Pulmonary artery endothelial cell (primary cell): Measurements from ENCODE around the gene EPHA3. TPM values are rescaled to one million over a fixed set of nuclear protein-coding genes. Genes with fewer than 3 reads are reported as not detected.

Source experiments
- DNase-seq: peaks from one replicate; pipeline ENCODE4 v3.0.0-alpha.2; 2011; ENCODE audit warnings: low read depth, low spot score
- total RNA-seq: library from RNA; depleted of rRNA; stranded (reverse); fragments of >200 nt; gene quantifications from 2 replicates; pipeline ENCODE4 v1.2.3, GENCODE V29; 2014

Gene EPHA3
- total RNA-seq, 1 donor from 2014 or later = not detected

- no peak for DNase-seq
These were observed 120.2 kb downstream of the EPHA3 start for GRCh38 chr3:89227634-89228033.

- DNase-seq = no peak
These were observed 124.7 kb downstream of the EPHA3 start for GRCh38 chr3:89232155-89232554.

GRCh38 chr3:89234620-89235019, 127.2 kb downstream of the EPHA3 start:
- no peak for DNase-seq

- no peak for DNase-seq
These were observed 131.4 kb downstream of the EPHA3 start for GRCh38 chr3:89238846-89239245.

- DNase-seq = no peak
These were observed 132.4 kb downstream of the EPHA3 start for GRCh38 chr3:89239774-89240173.

GRCh38 chr3:89245612-89246011, 138.2 kb downstream of the EPHA3 start:
- DNase-seq = no peak

- DNase-seq = no peak
These were observed 138.9 kb downstream of the EPHA3 start for GRCh38 chr3:89246326-89246725.

- no peak for DNase-seq
These were observed 143.3 kb downstream of the EPHA3 start for GRCh38 chr3:89250742-89251141.

GRCh38 chr3:89252016-89252415, 144.6 kb downstream of the EPHA3 start:
- no peak for DNase-seq

GRCh38 chr3:89252860-89253259, 145.4 kb downstream of the EPHA3 start:
- no peak for DNase-seq

GRCh38 chr3:89256395-89256794, 149.0 kb downstream of the EPHA3 start:
- no peak for DNase-seq

GRCh38 chr3:89256882-89257281, 149.5 kb downstream of the EPHA3 start:
- DNase-seq = no peak

GRCh38 chr3:89260721-89261120, 153.3 kb downstream of the EPHA3 start:
- DNase-seq = no peak

GRCh38 chr3:89261673-89262072, 154.3 kb downstream of the EPHA3 start:
- no peak for DNase-seq

- DNase-seq = no peak
These were observed 155.0 kb downstream of the EPHA3 start for GRCh38 chr3:89262309-89262929.

- no peak for DNase-seq
These were observed 156.7 kb downstream of the EPHA3 start for GRCh38 chr3:89264037-89264560.

- DNase-seq = no peak
These were observed 158.7 kb downstream of the EPHA3 start for GRCh38 chr3:89266074-89266473.

- DNase-seq = no peak
These were observed 160.6 kb downstream of the EPHA3 start for GRCh38 chr3:89268059-89268458.

GRCh38 chr3:89270201-89270600, 162.8 kb downstream of the EPHA3 start:
- no peak for DNase-seq

GRCh38 chr3:89275001-89275400, 167.6 kb downstream of the EPHA3 start:
- DNase-seq = no peak

GRCh38 chr3:89276116-89276515, 168.7 kb downstream of the EPHA3 start:
- no peak for DNase-seq

- DNase-seq = no peak
These were observed 171.0 kb downstream of the EPHA3 start for GRCh38 chr3:89278302-89279025.

- DNase-seq = no peak
These were observed 172.9 kb downstream of the EPHA3 start for GRCh38 chr3:89280301-89280700.
